ENCODE measurements around the gene PLCB2. TPM values are rescaled to one million over a fixed set of nuclear protein-coding genes. Genes with fewer than 3 reads are reported as not detected.

PLCB2 gene
- total RNA-seq, 2 donors from 2014 or later = 17.7 to 32.4 TPM

GRCh38 chr15:40263024-40263754 lies 44.5 kb downstream of the PLCB2 start:
- no peak overlapping the region for H3K27ac ChIP-seq
- ATAC-seq (ENCODE audit: insufficient number of reproducible peaks, low FRiP score, low read depth) = no peak
- H3K36me3 ChIP-seq = no peaks in the 10 kb centered on the region
- no peaks in the 10 kb centered on the region for H3K4me1 ChIP-seq (ENCODE audit: control insufficient read depth in 1 of 2, low read depth in 2 of 2)
- no peaks in the 10 kb centered on the region for H3K27me3 ChIP-seq (replicated peaks; ENCODE audit: insufficient read depth)
- no peak for DNase-seq (ENCODE audit: low spot score)
- no peaks in the 10 kb centered on the region for H3K9me3 ChIP-seq
- H3K4me3 ChIP-seq = no peak overlapping the region
- TF ChIP-seq, protein P1, sequence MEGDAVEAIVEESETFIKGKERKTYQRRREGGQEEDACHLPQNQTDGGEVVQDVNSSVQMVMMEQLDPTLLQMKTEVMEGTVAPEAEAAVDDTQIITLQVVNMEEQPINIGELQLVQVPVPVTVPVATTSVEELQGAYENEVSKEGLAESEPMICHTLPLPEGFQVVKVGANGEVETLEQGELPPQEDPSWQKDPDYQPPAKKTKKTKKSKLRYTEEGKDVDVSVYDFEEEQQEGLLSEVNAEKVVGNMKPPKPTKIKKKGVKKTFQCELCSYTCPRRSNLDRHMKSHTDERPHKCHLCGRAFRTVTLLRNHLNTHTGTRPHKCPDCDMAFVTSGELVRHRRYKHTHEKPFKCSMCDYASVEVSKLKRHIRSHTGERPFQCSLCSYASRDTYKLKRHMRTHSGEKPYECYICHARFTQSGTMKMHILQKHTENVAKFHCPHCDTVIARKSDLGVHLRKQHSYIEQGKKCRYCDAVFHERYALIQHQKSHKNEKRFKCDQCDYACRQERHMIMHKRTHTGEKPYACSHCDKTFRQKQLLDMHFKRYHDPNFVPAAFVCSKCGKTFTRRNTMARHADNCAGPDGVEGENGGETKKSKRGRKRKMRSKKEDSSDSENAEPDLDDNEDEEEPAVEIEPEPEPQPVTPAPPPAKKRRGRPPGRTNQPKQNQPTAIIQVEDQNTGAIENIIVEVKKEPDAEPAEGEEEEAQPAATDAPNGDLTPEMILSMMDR (IDR thresholded peaks at IDR 0.05) = no peak

GRCh38 chr15:40259021-40259420 lies 48.7 kb downstream of the PLCB2 start:
- TF ChIP-seq, protein P1 (IDR thresholded peaks at IDR 0.05) = no peak
- DNase-seq (ENCODE audit: low spot score) (no peak), ATAC-seq (ENCODE audit: insufficient number of reproducible peaks, low FRiP score, low read depth) (no peak)
- no peaks in the 10 kb centered on the region for H3K36me3 ChIP-seq
- H3K4me3 ChIP-seq = no peak overlapping the region
- no peaks in the 10 kb centered on the region for H3K4me1 ChIP-seq (ENCODE audit: control insufficient read depth in 1 of 2, low read depth in 2 of 2)
- no peak overlapping the region for H3K27ac ChIP-seq
- no peaks in the 10 kb centered on the region for H3K9me3 ChIP-seq
- no peaks in the 10 kb centered on the region for H3K27me3 ChIP-seq (replicated peaks; ENCODE audit: insufficient read depth)

- TF ChIP-seq, protein P1 (IDR thresholded peaks at IDR 0.05) = no peak
- Histone ChIP-seq H3K9me3 (no peaks in the 10 kb centered on the region), H3K36me3 (no peaks in the 10 kb centered on the region), H3K4me3 (no peak overlapping the region), H3K27ac (no peak overlapping the region), H3K4me1 (ENCODE audit: control insufficient read depth in 1 of 2, low read depth in 2 of 2) (peaks cover 2 to 3% of the 10 kb centered on the region in 2 donors), H3K27me3 (replicated peaks; ENCODE audit: insufficient read depth) (no peaks in the 10 kb centered on the region)
- ATAC-seq (ENCODE audit: insufficient number of reproducible peaks, low FRiP score, low read depth) (no peak), DNase-seq (ENCODE audit: low spot score) (no peak)
Observed at GRCh38 chr15:40258544-40258943, 49.2 kb downstream of the PLCB2 start.

DNA sequence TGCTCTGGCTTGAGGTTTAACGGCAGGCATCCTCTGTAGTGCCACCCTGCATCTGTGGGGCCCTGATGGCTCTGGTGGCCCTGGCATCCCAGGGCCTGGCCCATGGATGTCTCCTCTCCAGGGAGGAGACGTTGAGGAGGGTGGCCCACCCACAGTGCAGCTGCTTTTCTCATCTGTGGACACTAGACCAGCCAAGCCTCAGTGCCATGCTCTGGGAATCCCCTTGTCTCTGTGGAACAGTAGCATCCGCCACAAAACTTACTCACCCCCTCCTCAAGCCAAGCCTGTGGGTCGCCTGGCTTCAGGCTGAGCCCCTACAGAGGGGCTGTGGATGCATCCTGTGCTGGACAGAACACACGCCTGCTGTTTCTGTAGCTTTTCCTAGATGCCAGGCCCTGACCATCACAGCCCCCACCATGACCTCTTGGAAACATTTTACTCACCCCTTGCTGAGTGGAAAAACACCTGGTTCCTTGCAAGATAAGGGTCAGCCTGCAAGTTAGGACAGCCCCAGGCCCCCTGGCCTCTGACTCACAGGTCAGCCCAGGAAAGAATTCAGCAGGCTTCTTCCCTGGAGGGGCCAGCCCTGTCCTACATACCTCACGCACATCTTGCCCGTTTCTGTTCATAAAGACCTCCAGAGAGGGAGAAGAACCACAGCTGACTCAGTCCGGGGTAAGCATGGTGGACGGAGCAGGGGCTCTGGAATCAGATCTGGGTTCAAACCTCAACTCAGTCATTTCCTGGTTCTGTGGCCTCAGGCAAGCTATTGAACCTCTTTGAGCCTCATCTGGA lies 49.9 kb downstream of the PLCB2 start:
- TF ChIP-seq, protein P1 (IDR thresholded peaks at IDR 0.05) = no peak
- no peaks in the 10 kb centered on the region for H3K9me3 ChIP-seq
- H3K4me1 ChIP-seq (ENCODE audit: control insufficient read depth in 1 of 2, low read depth in 2 of 2) = peaks cover 8 to 9% of the 10 kb centered on the region in 2 donors
- DNase-seq (ENCODE audit: low spot score) (no peak), ATAC-seq (ENCODE audit: insufficient number of reproducible peaks, low FRiP score, low read depth) (no peak)
- H3K27ac ChIP-seq = no peak overlapping the region
- H3K27me3 ChIP-seq (replicated peaks; ENCODE audit: insufficient read depth) = no peaks in the 10 kb centered on the region
- no peak overlapping the region for H3K4me3 ChIP-seq
- no peaks in the 10 kb centered on the region for H3K36me3 ChIP-seq

- no peaks in the 10 kb centered on the region for H3K36me3 ChIP-seq
- no peaks in the 10 kb centered on the region for H3K9me3 ChIP-seq
- TF ChIP-seq, protein P1 (IDR thresholded peaks at IDR 0.05) = no peak
- peaks cover 8 to 12% of the 10 kb centered on the region in 2 donors for H3K4me1 ChIP-seq (ENCODE audit: control insufficient read depth in 1 of 2, low read depth in 2 of 2)
- DNase-seq (ENCODE audit: low spot score) (no peak), ATAC-seq (ENCODE audit: insufficient number of reproducible peaks, low FRiP score, low read depth) (no peak)
- no peak overlapping the region for H3K27ac ChIP-seq
- no peaks in the 10 kb centered on the region for H3K27me3 ChIP-seq (replicated peaks; ENCODE audit: insufficient read depth)
- H3K4me3 ChIP-seq = no peak overlapping the region
Observed at GRCh38 chr15:40256638-40257235, 51.0 kb downstream of the PLCB2 start.

Data from thoracic aorta (tissue), 2 donors.